ENCODE data around the gene KIAA1328.

KIAA1328 gene

GRCh38 chr18:36819621-36820020 is 9.3 kb upstream of the KIAA1328 start:
- H3K36me3 ChIP-seq = peaks cover 95% of the 10 kb centered on the region
- H3K4me3 ChIP-seq = no peak overlapping the region
- peaks cover 13% of the 10 kb centered on the region; the same call in 1 of the 2 replicates for H4K20me1 ChIP-seq
- no peaks in the 10 kb centered on the region; the same call in 1 of the 2 replicates for H3K9me3 ChIP-seq
- H3K4me1 ChIP-seq = no peaks in the 10 kb centered on the region
- no peak overlapping the region for H3K4me2 ChIP-seq
- TF ChIP-seq Cebpa-rat (IDR thresholded peaks at IDR 0.05) = no peak
- no peak overlapping the region for H3K27ac ChIP-seq
- no peak overlapping the region for H3K9ac ChIP-seq
- no peaks in the 10 kb centered on the region for H3K27me3 ChIP-seq

DNA sequence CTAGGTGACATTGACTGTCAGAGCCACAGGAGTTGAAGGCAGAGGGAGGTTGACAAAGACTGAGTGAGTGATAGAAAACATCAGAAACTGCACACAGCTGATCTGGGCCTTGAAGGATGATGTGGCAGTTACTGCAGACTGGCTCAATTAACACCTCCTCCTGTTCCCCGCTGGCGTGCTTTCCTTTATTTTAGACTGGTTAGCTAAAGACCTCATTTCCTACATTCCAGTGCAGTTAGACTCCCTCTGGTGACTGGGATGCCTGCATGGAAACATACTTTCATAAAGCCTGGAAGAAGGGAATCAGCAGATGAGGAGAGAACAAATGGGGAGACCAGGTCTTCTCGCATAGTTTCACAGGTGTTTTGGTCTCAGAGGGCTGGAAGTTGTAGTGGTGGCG is 7.2 kb upstream of the KIAA1328 start:
- H3K4me3 ChIP-seq = no peak overlapping the region
- no peaks in the 10 kb centered on the region for H3K27me3 ChIP-seq
- no peak for TF ChIP-seq Cebpa-rat (IDR thresholded peaks at IDR 0.05)
- H3K4me2 ChIP-seq = no peak overlapping the region
- no peak overlapping the region for H3K27ac ChIP-seq
- peaks cover 4% of the 10 kb centered on the region; the same call in 1 of the 2 replicates for H3K9me3 ChIP-seq
- H3K36me3 ChIP-seq = peaks cover 83% of the 10 kb centered on the region
- 0 out of 2 replicates have a peak, but pooled peaks cover 1% of the 10 kb centered on the region for H3K4me1 ChIP-seq
- no peaks in the 10 kb centered on the region for H4K20me1 ChIP-seq
- H3K9ac ChIP-seq = no peak overlapping the region

GRCh38 chr18:36825526-36825925 is 3.4 kb upstream of the KIAA1328 start:
- peaks cover 47% of the 10 kb centered on the region for H3K36me3 ChIP-seq

DNA sequence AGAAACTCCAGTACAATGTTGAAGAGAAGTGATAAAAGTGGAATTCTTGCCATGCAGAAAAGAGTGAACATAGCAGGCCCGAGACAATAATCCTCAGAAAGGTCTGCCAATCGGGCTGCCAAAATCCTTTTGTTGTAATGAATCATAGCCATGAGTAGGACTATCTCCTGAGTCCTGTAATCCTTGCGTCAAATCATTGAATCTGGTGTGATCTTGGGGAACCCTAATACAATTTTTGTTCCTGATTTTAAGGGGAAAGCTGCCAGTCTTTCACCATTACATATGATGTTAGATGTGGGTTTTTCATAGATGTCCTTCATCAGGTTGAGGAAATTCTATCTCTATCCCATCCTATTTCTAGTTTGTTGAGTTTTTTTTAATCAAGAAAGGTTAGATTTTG is 2.4 kb upstream of the KIAA1328 start:
- TF ChIP-seq Cebpa-rat (IDR thresholded peaks at IDR 0.05) = no peak
- H3K4me1 ChIP-seq = peaks cover 31% of the 10 kb centered on the region
- peaks cover 4% of the 10 kb centered on the region; the same call in 1 of the 2 replicates for H3K9me3 ChIP-seq
- no peak overlapping the region for H3K27ac ChIP-seq
- H3K9ac ChIP-seq = no peak overlapping the region
- no peaks in the 10 kb centered on the region for H4K20me1 ChIP-seq
- H3K36me3 ChIP-seq = peaks cover 37% of the 10 kb centered on the region
- no peak overlapping the region for H3K4me2 ChIP-seq
- no peaks in the 10 kb centered on the region for H3K27me3 ChIP-seq
- H3K4me3 ChIP-seq = no peak overlapping the region

More at GRCh38 chr18:36825526-36825925, 3.4 kb upstream of the KIAA1328 start:
- H4K20me1 ChIP-seq = no peaks in the 10 kb centered on the region
- H3K27me3 ChIP-seq = no peaks in the 10 kb centered on the region
- H3K9ac ChIP-seq = no peak overlapping the region
- H3K4me2 ChIP-seq = no peak overlapping the region
- H3K27ac ChIP-seq = no peak overlapping the region
- H3K9me3 ChIP-seq = peaks cover 4% of the 10 kb centered on the region; the same call in 1 of the 2 replicates
- no peak overlapping the region for H3K4me3 ChIP-seq
- TF ChIP-seq Cebpa-rat (IDR thresholded peaks at IDR 0.05) = no peak
- H3K4me1 ChIP-seq = peaks cover 28% of the 10 kb centered on the region

DNA sequence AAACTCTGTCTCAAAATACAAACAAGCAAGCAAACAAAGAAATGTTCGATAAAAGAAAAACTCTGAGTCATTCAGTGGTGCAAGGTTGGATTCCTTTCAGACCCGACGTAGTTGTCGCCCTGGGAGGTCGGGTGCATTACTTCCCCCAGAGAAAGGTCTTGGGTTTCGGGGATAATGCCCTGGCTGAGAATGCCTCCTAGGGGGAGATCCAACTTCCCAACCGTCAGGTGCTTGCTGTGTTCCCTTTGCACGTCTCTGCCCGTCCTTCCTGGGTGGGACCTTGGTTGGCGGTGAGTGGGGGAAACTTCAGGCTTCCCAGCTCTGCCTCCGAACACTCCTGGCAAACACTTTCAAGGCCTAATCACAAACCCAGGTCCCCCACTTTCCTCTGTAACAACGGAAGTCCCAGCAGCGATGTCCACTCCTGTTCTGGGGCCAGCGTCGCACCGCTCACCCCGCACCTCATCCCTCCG is 734 bp upstream of the KIAA1328 start:
- peaks cover 31% of the 10 kb centered on the region for H3K4me1 ChIP-seq
- H3K27ac ChIP-seq = peak overlapping the region; percentile 84
- peak overlapping the region; percentile 88 for H3K4me2 ChIP-seq
- H3K27me3 ChIP-seq = no peaks in the 10 kb centered on the region
- H3K4me3 ChIP-seq = peak overlapping the region; percentile 97
- H3K9me3 ChIP-seq = peaks cover 4% of the 10 kb centered on the region; the same call in 1 of the 2 replicates
- TF ChIP-seq Cebpa-rat (IDR thresholded peaks at IDR 0.05) = no peak
- peaks cover 20% of the 10 kb centered on the region for H3K36me3 ChIP-seq
- no peaks in the 10 kb centered on the region for H4K20me1 ChIP-seq
- peak overlapping the region; percentile 86 for H3K9ac ChIP-seq

DNA sequence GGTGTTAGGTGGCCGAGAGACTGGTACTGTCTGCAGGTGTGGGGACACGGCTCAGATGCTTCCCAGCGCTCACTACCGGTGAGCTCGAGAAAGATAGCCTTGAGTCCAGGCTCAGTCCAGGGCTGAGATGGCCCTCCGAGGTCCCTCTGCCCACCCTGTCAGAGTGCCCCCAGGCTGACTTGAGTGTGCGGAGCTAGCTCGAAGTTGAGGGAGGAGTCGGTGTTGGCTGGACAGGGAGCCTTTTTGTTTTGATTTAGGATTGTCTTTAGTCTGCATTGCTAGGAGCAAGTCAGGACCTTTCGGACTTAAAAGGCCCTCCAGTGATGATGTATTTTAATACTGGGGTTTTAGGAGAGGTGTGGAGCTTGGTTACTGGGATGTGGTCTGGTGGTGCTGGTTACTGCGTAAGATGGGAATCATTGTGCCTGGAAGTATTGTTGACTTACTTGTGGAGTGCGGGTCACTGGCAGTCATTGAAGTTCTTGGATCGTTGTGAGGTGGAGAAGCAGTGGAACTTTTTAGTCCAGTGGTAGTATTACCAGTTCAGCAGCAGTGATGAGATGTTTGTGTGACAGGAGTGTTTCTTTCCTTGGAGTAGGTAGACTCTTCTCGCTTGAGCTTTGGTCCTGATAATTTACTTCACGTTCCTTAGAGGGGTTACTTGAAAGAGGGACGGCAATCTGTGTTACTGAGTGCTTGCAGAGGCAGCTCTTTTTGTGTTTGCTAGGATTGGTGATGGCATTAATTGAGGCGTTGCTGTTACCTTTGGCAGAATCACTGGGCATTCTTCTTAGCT is 633 bp downstream of the KIAA1328 start:
- no peaks in the 10 kb centered on the region for H4K20me1 ChIP-seq
- H3K4me1 ChIP-seq = peaks cover 31% of the 10 kb centered on the region
- H3K36me3 ChIP-seq = peaks cover 9% of the 10 kb centered on the region; the same call in 1 of the 2 replicates
- peak overlapping the region; percentile 84 for H3K27ac ChIP-seq
- H3K27me3 ChIP-seq = no peaks in the 10 kb centered on the region
- peak overlapping the region; percentile 97 for H3K4me3 ChIP-seq
- TF ChIP-seq Cebpa-rat (IDR thresholded peaks at IDR 0.05) = no peak
- peak overlapping the region; percentile 86 for H3K9ac ChIP-seq
- peak overlapping the region; percentile 88 for H3K4me2 ChIP-seq
- peaks cover 4% of the 10 kb centered on the region; the same call in 1 of the 2 replicates for H3K9me3 ChIP-seq

DNA sequence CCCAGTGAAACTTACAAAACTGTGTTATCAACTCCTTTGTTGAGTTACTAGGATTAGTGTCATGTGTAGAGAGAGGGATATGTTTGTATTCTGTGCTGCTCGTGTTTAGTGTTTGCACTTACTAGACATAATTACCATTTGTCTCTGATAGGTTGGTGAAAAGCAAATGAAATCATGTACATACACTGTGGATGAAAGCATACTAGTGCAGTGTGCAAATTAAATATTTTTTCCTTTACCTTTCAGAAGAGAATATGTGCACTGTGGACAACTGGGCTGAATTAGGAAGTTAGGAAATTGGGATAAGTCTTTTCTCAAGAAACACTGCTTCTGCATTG is 1.2 kb downstream of the KIAA1328 start:
- peak overlapping the region; percentile 86; the same call in 1 of the 2 replicates for H3K9ac ChIP-seq

DNA sequence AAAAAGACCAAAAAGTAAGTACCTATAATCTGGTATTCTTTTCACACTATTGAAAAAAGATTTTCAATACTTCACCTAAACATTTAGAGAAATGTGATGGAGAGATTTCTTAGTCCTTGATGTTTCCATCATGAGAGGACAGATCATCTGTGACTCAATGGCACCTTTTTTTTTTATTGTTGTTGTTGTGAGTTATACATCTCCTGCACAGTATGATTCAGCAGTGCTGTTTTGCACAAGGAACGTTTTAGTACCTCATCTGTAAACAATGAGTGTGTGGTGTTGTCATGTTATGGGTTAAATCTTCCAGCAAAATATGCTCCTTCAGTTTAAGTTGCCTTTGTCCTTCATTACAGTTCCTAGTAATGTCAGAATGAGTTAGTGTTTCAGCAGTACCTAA is 2.2 kb downstream of the KIAA1328 start:
- H3K9me3 ChIP-seq = peaks cover 1% of the 10 kb centered on the region; the same call in 1 of the 2 replicates
- TF ChIP-seq Cebpa-rat (IDR thresholded peaks at IDR 0.05) = no peak
- H3K4me3 ChIP-seq = no peak overlapping the region
- H3K27me3 ChIP-seq = no peaks in the 10 kb centered on the region
- no peaks in the 10 kb centered on the region for H4K20me1 ChIP-seq
- H3K4me1 ChIP-seq = peaks cover 31% of the 10 kb centered on the region
- H3K27ac ChIP-seq = no peak overlapping the region
- no peak overlapping the region for H3K9ac ChIP-seq
- H3K36me3 ChIP-seq = peaks cover 16% of the 10 kb centered on the region; the same call in 1 of the 2 replicates
- H3K4me2 ChIP-seq = no peak overlapping the region

More for the DNA sequence above, 1.2 kb downstream of the KIAA1328 start:
- Histone ChIP-seq H3K36me3 (peaks cover 11% of the 10 kb centered on the region; the same call in 1 of the 2 replicates), H3K27ac (no peak overlapping the region; the same call in 1 of the 2 replicates), H3K4me1 (peaks cover 31% of the 10 kb centered on the region), H3K27me3 (no peaks in the 10 kb centered on the region), H4K20me1 (no peaks in the 10 kb centered on the region), H3K4me3 (no peak overlapping the region), H3K9me3 (peaks cover 4% of the 10 kb centered on the region; the same call in 1 of the 2 replicates), H3K4me2 (peak overlapping the region; percentile 88)
- TF ChIP-seq Cebpa-rat (IDR thresholded peaks at IDR 0.05) = no peak

DNA sequence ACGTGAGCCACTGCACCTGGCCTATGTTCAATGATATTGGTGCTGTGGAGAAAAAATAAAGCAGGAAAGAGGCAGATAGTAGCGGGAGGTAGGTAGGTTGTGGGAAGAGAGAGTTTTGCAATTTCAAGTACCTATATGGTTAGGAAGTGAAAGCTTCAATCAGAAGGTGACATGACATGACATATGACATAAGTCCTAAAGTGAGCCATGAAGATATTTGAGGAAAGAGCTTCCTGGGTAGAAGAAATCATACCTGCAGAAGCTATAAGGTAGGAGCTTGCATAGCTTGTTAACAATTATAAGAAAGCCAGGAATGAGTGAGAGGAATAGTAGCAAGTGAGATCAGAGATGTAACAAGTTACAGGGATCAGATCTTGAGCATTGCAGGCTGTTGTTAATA is 4.2 kb downstream of the KIAA1328 start:
- H3K4me2 ChIP-seq = no peak overlapping the region

DNA sequence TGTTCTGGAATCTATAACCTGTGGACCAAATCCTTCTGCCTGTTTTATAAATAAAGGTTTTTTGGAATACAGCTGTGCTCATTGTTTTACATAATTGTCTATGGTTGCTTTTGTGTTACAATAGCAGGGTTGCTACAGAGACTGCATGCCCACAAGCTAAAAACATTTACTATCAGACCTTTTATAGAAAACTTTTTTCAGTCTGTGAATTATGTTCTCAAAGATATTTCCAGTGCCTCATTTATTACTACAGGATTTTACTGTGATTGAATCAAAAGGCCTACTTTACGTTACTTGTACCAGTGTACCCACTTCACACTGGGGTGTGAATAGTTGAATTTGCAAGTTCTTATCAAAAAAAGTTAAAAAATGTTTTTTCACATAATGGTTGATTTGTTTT is 7.0 kb downstream of the KIAA1328 start:
- H3K36me3 ChIP-seq = peaks cover 48% of the 10 kb centered on the region
- no peak overlapping the region for H3K27ac ChIP-seq
- H3K4me3 ChIP-seq = no peak overlapping the region
- H3K9ac ChIP-seq = no peak overlapping the region
- H4K20me1 ChIP-seq = no peaks in the 10 kb centered on the region
- no peak overlapping the region for H3K4me2 ChIP-seq
- no peak for TF ChIP-seq Cebpa-rat (IDR thresholded peaks at IDR 0.05)
- no peaks in the 10 kb centered on the region for H3K4me1 ChIP-seq
- H3K9me3 ChIP-seq = peaks cover 17% of the 10 kb centered on the region
- H3K27me3 ChIP-seq = no peaks in the 10 kb centered on the region

More for the DNA sequence above, 4.2 kb downstream of the KIAA1328 start:
- no peak overlapping the region for H3K4me3 ChIP-seq
- H3K27ac ChIP-seq = no peak overlapping the region
- H3K4me1 ChIP-seq = peaks cover 16% of the 10 kb centered on the region
- no peak overlapping the region for H3K9ac ChIP-seq
- no peak for TF ChIP-seq Cebpa-rat (IDR thresholded peaks at IDR 0.05)
- peaks cover 21% of the 10 kb centered on the region; the same call in 1 of the 2 replicates for H3K36me3 ChIP-seq
- H3K9me3 ChIP-seq = peaks cover 3% of the 10 kb centered on the region; the same call in 1 of the 2 replicates
- no peaks in the 10 kb centered on the region for H3K27me3 ChIP-seq
- no peaks in the 10 kb centered on the region for H4K20me1 ChIP-seq
